WERI-Rb-1 (cell line): ENCODE data around the gene FKBP15.

Source experiments
- DNase-seq: peaks from one replicate; pipeline ENCODE4 v3.0.0-alpha.2; 2020
- H3K27ac ChIP-seq: fragments of 250-450 bp; sonication (Bioruptor Pico); 2 replicates; pipeline ENCODE4 v1.5.1; 2020; ENCODE audit warnings: mild to moderate bottlenecking, moderate library complexity
- H3K27me3 ChIP-seq: fragments of 250-450 bp; sonication (Bioruptor Pico); 2 replicates; pipeline ENCODE4 v1.5.1; 2021; ENCODE audit warnings: mild to moderate bottlenecking, low read depth, moderate library complexity; ENCODE audit not compliant: insufficient read depth, severe bottlenecking
- H3K36me3 ChIP-seq: fragments of 250-450 bp; sonication (Bioruptor Pico); 2 replicates; pipeline ENCODE4 v1.5.1; 2020; ENCODE audit warnings: mild to moderate bottlenecking, moderate library complexity
- H3K4me3 ChIP-seq: 2 replicates; pipeline ENCODE4 v1.5.1; 2011; ENCODE audit warnings: low read depth, mild to moderate bottlenecking, control low read depth, low read length
- H3K9me3 ChIP-seq: fragments of 250-450 bp; sonication (Bioruptor Pico); 2 replicates; pipeline ENCODE4 v1.5.1; 2021; ENCODE audit warnings: mild to moderate bottlenecking, moderate library complexity; ENCODE audit not compliant: severe bottlenecking
- TF ChIP-seq, protein P1 (sequence below): IDR thresholded peaks from 2 replicates; pipeline ENCODE4 v1.5.1; 2011; ENCODE audit warnings: low read depth, mild to moderate bottlenecking, control low read depth, inconsistent platforms, low read length

FKBP15 gene

DNA sequence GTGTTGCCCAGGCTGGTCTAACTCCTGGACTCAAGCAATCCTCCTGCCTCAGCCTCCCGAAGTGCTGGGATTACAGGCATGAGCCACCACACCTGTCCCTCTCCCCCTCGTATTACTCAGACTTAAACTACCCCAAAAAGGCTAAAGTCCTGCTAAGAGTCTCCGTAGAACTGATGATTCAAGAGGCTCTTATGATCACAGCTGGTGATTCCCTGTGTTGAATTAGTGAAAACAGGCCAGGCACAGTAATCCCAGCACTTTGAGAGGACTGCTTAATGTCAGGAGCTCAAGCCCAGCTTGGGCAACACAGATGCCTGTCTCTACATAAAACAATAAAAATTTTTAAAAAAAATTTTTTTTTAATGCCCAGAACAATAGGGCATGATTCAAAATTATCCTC is 45.1 kb upstream of the FKBP15 start:
- Histone ChIP-seq H3K27me3 (no peaks in the 10 kb centered on the region), H3K9me3 (no peaks in the 10 kb centered on the region), H3K27ac (no peak overlapping the region; the same call in 1 of the 2 replicates), H3K36me3 (peaks cover 40% of the 10 kb centered on the region), H3K4me3 (no peak overlapping the region)
- TF ChIP-seq, protein P1, sequence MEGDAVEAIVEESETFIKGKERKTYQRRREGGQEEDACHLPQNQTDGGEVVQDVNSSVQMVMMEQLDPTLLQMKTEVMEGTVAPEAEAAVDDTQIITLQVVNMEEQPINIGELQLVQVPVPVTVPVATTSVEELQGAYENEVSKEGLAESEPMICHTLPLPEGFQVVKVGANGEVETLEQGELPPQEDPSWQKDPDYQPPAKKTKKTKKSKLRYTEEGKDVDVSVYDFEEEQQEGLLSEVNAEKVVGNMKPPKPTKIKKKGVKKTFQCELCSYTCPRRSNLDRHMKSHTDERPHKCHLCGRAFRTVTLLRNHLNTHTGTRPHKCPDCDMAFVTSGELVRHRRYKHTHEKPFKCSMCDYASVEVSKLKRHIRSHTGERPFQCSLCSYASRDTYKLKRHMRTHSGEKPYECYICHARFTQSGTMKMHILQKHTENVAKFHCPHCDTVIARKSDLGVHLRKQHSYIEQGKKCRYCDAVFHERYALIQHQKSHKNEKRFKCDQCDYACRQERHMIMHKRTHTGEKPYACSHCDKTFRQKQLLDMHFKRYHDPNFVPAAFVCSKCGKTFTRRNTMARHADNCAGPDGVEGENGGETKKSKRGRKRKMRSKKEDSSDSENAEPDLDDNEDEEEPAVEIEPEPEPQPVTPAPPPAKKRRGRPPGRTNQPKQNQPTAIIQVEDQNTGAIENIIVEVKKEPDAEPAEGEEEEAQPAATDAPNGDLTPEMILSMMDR, result no peak
- DNase-seq, result peak; percentile 54

DNA sequence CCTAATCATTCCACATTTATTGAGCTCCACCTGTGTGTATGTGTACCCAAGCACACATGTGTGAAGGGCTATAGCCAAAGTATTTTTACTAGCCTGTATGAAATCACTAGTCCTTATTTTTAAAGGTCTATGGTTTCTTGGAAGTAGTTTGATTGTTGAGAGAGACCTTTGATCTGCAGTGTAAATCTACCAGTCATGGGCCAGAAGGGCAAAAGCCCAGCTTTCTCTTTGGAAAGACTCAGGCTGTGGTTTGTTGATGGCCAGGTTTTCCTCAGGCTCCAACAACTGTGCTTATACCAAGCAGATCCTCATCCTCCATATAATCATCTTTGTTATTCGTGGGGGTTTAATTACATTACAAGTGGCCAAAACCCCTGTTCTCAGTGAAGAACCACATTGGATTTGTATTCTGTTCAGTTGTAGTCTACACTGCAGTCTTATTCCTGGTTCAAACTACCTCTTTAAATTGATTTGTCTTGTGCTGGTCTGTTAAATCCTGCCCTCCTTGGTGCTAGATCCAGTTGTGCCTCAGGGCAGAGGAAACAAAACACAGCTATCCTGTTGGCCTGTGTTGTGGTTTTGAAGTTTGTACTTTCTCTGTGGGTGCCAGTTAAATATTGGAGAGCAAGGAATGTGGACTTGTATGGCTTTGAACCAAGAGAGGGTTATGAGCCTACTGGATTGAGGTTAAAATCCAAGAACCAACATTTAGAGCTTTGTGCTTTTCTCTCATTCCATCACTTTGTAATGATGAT is 41.0 kb upstream of the FKBP15 start:
- Histone ChIP-seq H3K36me3 (peaks cover 36% of the 10 kb centered on the region), H3K9me3 (no peaks in the 10 kb centered on the region), H3K27me3 (no peaks in the 10 kb centered on the region), H3K4me3 (no peak overlapping the region), H3K27ac (no peak overlapping the region)
- no peak for DNase-seq
- TF ChIP-seq, protein P1, result no peak

DNA sequence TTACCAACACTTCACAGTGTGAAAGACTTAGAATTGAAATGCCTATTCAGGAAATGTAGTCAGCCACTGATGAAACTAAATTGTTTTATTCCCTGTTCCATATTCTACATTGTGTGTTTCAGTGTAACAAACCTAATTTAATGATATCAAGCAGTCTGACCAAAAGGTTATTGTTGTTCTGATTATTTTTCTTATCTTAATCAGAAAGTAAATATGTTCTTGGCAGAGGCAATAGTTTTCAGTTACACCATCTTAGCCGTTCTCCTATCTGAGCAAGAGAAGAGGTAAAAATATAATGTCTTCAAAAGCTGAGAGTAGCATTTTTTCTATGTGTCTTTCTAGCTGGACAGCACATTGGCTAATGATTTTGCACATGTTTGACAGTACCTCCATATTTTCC is 37.2 kb upstream of the FKBP15 start:
- Histone ChIP-seq H3K9me3 (no peaks in the 10 kb centered on the region), H3K36me3 (peaks cover 33% of the 10 kb centered on the region), H3K27ac (no peak overlapping the region), H3K4me3 (no peak overlapping the region), H3K27me3 (no peaks in the 10 kb centered on the region)
- TF ChIP-seq, protein P1, result no peak
- no peak for DNase-seq

DNA sequence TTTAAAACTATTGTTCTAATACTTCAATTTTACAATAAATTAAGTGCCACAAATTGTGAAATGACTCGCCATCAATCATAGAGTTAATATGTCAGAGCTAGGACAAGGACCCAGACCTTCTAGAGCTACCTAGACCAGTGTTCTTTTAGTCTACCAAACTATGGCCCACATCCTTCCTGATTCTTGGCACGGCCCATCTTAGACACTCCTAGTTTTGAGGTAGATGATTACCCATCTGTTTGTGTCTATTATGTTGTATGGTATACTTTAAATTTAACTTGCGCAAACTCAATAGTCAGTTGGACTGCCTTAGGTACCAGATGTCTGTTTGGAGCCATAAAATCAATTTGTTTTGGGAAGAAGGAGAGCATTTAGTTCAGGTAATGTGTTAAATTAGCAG is 36.8 kb upstream of the FKBP15 start:
- Histone ChIP-seq H3K9me3 (no peaks in the 10 kb centered on the region), H3K4me3 (no peak overlapping the region), H3K27ac (no peak overlapping the region), H3K27me3 (no peaks in the 10 kb centered on the region), H3K36me3 (peaks cover 33% of the 10 kb centered on the region)
- no peak for DNase-seq
- TF ChIP-seq, protein P1, result no peak

DNA sequence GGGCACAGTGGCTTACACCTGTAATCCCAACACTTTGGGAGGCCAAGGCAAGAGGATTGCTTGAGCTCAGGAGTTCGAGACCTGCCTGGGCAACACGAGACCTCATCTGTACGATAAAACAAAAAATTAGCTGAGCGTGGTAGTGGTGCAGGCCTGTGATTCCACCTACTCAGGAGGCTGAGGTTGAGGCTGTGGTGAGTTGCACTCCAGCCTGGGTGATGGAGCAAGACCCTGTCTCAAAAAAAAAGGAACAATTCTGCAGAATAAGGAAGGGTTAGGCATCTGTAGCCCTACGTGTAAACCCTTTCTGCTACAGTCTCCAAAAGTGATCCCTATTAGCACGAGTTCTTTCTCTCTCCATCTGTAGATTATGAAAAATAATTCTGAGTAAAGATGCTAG is 34.4 kb upstream of the FKBP15 start:
- no peaks in the 10 kb centered on the region for H3K27me3 ChIP-seq
- DNase-seq, result no peak
- peaks cover 36% of the 10 kb centered on the region for H3K36me3 ChIP-seq
- H3K4me3 ChIP-seq, result no peak overlapping the region
- TF ChIP-seq, protein P1, result no peak
- no peak overlapping the region for H3K27ac ChIP-seq
- no peaks in the 10 kb centered on the region for H3K9me3 ChIP-seq

DNA sequence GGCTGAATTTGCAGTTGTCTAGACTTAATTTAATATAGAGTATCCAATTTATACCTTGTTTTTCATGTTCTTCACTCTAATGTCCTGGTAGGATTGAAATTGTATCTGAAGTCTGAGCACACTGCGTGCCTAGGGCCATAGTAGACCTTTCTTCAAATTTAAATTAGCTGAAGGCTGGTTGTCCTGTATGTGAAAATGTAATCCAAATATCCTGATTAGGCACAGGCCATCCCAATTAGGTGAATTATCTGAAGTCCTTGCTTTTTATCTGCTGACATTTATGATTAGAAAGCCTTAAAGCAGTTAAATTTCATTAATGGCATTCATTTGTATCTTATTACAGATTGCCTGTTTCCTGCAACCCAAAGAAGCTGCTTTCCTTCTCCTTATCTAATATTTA is 33.9 kb upstream of the FKBP15 start:
- no peak for DNase-seq
- Histone ChIP-seq H3K4me3 (no peak overlapping the region), H3K27me3 (no peaks in the 10 kb centered on the region), H3K27ac (no peak overlapping the region), H3K9me3 (no peaks in the 10 kb centered on the region), H3K36me3 (peaks cover 32% of the 10 kb centered on the region)
- TF ChIP-seq, protein P1, result no peak
